NCI-H146 treated with DMSO at 0.1 percent for 48 hours (cell line): Measurements from ENCODE around the gene SLC9A9.
"Not testable (repeated sequence)": the region's sequence is repeated elsewhere in the genome, so short reads cannot be mapped to it uniquely, and the experiment has no call there.

Source experiments
- DNase-seq: peaks from one replicate; lab custom pipeline; 2025; ENCODE audit not compliant: unreplicated experiment; lab: John Stamatoyannopoulos, UW

SLC9A9 gene

DNA sequence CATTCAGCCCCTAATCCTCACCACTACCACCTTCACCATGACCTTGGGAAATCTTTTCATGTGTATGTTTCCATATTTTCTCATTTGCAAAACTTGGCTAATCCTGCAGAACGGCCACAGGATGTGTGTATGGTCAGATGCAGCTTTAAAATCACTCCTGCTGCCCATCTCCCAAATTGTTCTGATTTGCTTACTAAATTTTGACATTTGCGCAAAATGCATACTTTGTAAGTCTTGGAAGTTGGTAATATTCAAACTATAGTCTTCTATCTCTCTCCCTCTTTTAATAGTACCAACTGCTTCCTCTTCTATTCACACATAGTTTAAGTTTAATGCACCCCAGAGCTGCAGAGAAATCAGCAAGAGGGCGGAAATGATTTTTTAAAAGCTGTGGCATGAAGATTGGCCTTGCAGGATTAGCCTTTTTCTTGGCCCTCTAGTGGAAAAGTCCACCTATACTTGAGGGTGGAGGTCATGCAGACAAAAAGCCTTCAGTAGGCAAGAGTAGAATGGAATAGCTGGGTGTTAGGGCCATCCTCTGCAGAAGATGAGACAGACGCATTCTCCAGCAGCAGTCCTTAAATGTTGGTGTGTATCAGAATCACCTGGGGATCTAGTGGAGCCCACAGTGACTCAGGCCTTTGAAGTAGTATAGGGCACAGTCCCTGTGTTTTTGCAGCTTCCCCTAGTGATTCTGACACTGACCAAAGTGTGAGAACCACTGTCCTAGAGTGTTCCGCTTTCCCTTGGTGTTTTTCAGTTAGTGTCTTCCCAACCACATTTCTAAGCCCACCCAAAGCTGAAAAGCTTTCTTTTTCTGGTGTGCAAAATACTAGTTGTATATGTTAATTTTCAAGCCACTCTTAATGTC, 547.0 kb downstream of the SLC9A9 start:
- DNase-seq: no peak

GRCh38 chr3:143298886-143299535, 549.3 kb downstream of the SLC9A9 start:
- no peak for DNase-seq

DNA sequence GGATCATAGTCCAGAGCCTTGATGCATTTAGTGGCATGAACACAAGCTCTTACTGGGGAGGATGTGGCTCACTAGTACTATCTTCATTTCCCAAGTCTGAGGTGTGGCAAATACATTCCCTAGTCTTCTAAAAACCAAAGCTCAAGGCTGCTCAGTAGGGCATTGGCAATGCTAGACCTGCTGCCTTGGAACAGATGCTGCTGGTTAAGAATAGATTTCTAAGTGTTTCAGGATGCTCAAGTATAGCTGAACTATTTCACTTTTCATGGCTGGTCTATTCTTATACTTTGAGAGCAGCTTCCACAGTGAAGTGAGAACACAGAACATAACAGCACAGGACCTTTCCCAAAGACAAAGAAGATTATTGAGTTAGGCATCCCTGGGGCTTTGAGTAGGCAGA, 549.9 kb downstream of the SLC9A9 start:
- no peak for DNase-seq

GRCh38 chr3:143295201-143296080, 552.8 kb downstream of the SLC9A9 start:
- DNase-seq: no peak

DNA sequence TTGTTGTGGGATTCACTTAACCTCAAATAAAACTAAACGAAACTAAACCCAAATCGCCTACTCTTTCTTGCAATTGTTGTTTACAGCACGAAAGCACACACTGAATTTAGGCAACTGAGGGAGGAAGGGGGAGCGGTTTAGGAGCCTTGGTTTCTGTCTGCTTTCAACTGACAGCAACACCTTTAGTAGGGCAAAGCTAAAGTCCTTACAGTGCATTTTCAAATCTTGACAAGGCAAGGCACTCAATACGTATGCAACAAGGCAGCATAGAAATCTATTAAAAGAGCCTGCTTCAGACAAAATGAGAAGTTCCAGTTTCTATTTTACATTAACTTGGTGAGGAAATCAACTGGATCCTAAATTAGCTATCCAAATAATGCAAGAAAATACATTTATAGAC, 554.1 kb downstream of the SLC9A9 start:
- DNase-seq: no peak

DNA sequence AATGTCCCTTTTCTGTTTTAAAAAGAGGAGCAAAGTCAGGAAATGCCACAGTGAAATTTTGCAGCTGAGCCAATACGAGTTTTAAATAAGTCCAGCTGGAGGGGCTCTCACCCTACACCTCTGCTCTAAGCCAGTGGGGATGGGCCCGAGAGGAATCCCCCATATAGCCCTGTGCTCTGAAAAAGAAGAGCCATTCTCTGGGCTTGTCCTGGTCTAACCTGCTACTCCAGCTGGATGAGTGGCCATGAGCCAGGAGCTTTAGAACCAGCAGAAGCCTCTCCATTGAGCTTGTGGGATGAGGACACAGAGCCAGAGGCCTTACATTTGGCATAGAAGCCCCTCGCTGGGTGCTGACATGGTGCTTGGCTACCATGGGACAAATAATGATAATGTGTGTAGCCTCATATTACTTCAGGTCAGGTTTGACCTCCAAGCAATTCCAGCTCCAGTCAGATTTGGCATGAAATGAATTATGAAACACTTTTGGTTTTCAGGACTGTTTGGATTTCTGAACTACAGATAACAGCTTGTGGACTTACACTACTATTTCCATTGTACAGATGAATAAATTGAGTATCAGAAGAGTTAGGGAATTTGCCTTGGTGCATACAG, 556.3 kb downstream of the SLC9A9 start:
- DNase-seq: no peak

DNA sequence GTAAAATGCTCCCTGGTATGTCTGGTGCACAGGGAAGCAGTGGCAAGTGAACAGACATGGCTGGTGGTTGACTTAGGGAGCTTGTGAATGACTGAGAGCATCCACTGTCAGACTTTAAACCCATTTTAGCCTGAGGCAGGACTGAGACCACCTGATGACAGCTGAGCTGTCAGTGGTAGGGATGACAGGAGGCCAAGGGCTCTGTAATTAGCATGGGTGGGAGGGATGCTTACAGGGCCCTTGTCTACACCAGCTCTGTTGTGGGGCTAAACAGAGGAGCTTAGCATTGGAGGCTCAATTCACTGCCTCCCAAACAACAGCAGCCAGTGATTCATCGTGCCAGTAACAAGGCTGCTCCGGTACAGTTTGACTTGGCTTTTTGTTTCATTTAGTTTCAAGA, 559.3 kb downstream of the SLC9A9 start:
- no peak for DNase-seq

- no peak for DNase-seq
Observed at GRCh38 chr3:143287403-143287802, 560.9 kb downstream of the SLC9A9 start.

DNA sequence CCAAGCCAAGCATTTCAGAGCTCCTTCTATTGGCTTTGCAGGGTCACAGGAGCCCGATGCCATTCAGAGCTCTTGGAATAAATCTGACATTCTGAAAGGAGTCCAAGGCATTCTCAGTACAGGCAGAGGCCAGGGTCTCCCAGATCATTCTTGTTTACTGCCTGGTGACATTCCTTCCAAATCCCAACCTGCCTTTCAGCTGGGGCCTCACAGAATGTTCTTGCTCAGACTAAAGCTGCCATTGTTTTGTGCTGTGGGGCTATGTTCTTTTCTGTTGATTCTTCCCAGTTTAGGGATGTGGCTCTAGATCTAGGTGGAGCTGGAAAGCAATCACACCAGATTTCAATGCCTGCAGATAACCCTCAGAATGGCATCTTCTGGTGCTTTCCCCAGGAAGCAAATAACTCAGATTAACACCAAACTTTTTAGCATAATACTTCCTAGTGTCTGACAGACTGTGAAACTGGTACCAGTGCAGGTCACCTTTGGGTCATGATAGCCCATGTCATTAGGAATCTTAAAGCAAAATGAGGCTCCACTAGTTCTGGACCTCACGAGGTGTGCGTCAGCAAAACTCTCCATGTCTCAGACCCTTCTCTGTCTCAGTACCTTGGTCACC, 561.8 kb downstream of the SLC9A9 start:
- no peak for DNase-seq

DNA sequence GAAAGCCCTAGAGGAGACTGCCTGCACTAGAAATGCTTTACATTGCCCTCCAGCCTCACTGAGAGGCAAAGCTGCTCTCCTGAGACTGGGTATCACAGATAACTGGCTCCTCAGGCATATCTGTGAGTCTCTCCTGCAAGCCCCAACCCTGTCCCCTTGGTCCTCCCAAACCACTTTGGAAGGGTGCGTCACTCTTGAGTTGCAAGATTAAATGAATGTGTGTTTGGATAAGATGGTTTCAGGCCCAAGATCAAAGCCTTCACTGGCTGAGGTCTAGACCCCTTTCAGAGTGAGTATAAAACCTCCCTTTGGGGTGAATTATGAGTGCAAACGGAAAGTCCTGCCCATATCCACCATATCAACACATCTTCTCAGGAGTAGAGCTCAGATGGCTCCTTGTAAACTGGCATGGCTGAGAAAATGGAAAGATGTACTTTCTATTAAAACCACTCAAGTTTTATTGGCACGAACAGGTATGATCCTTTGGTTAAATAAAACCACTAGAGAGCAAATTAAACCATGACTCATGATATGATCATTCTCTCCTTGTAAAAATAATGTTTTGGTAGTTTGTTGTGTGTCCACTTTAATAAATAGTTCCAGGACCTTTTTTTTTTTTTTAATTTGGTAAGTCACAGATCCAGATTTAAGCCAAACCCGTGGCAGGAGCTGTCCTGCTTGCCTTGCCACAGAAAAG, 564.7 kb downstream of the SLC9A9 start:
- no peak for DNase-seq

DNA sequence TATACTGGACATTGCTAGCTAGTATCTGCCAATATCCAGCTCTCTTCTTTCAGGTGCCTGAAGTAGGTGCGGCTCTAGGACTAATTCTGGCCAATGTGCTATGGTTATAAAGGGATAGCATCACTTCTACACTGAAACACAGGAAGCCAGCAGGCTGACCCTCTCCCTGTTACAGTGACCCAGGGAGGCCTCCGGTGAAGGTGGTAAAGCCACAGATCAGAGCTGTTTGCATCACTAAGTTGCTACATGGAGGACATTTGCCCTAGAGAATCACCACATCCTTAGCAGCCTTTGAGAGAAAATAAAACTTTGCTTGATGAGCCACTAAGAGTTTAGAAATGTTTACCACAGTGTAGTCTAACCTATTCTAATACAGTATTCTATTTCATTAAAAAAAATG, 567.3 kb downstream of the SLC9A9 start:
- no peak for DNase-seq

DNA sequence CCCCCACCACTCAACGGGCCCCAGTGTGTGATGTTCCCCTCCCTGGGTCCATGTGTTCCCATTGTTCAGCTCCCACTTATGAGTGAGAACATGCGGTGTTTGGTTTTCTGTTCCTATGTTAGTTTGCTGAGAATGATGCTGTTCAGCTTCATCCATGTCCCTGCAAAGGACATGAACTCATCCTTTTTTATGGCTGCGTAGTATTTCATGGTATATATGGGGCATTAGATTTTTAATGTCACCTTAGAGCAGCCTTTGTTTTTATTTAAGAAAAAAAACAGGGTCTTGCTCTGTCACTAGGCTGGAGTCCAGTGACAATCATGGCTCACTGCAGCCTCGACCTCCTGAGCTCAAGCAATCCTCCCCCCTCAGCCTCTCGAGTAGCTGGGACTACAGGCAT, 568.7 kb downstream of the SLC9A9 start:
- not testable (repeated sequence) for DNase-seq

DNA sequence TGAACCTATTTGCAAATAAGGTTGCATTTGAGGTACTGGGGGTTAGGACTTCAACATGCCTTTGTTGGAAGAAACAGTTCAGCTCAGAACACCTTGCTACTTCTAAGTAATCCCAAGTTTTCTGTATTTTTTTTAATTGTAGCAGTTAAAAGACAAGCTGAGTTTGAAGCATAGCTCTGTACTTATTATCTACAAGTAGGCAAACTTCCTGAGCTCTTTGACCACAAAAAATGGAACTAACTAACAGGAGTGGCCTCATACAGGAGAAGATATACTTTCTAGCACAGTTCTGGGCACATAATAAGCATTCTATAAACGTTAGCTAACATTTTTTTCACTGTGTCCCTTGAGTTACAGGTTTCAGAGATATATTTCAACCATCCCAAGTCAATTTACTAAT, 569.5 kb downstream of the SLC9A9 start:
- no peak for DNase-seq

DNA sequence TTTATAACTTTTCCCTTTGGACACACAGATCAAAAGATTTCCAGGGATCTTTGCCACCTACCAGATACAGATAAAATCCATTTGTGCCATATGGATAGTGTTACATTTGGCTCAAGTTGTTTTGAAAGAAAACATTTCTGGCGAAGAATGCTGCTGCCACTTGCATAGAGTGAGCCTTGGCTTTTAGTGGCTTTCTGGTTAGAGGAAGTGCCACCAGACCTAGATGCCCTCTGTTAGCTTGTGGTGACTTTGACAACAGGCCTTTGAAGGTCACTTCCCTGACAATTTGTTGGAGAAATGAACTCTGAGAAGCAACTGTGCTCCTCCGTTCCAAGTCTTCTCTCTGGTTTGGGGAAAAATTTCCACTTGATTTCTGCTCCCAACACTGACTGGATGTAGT, 570.7 kb downstream of the SLC9A9 start:
- no peak for DNase-seq

DNA sequence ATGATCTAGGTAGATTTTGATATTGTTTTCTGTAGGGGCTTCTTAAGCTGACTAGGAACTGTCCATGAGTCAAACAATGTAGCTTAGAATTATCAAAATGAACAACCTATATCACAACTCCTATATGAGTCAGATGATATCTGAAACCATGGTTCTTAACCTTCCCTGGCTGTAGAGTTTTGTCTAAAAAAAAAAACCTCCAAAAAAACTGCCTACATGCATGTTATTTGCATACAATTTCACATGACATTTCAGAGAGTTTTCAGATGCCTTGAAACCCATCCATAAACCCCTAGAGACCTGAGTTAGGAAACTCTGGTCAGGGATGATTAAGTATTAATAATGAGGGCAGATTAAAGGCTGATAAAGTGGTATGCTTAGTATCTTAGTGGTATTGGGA, 571.7 kb downstream of the SLC9A9 start:
- no peak for DNase-seq

- DNase-seq: no peak
Observed at GRCh38 chr3:143273975-143274690, 574.1 kb downstream of the SLC9A9 start.

DNA sequence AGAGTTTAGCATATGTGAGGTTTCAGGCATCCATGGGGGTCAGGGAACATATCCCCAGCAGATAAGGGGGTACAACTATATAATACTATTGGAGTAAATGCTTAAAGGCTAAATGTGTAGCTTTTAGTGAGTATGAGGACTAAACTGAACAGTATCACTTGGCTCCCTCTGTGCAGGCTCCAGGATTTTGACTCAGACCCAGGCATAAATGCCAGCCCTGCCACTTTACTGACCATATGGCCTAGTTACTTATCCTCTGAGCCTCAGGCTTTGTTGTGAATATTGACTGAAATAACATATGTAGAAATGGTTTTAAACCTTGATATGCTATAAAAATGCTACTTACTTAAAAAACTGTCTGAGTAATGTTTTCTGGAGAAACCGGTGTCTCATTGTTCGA, 577.1 kb downstream of the SLC9A9 start:
- no peak for DNase-seq

DNA sequence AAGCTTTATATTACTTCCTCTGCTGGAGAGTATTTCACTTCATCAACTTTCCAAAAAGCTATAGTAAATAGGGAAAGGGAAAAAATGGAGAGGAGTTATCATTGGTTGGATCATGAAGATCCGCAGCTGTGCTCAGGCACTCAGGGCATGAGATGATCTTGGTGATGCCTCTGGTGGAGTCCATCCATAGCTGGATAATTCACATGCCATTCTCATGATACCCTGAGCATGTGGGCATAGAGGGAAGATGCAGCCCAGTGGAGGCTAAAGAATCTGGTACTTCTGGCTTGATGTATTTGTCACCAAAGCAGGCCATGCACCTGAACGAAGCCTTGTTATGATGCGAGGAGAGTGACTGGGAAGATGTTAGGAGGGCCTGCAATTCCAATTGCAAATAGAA, 578.5 kb downstream of the SLC9A9 start:
- DNase-seq: no peak

DNA sequence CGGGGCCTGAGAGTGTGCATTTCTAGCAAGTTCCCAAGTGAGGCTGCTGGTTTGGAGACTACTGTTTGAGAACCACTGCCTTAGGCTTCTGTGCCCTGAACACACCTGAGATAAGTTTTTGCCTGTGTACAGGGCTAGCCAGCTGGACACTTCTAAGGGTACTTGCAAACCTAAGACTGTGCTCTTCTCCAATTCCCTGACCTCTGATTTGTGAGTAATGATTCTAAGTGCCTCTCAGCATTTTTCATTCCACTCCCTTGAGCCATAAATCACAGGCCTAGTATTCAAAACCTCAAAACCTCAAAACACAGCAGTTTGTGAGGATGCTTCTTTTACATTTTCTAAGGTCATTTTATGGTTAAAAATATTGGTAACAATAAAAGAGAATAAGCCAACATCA, 580.3 kb downstream of the SLC9A9 start:
- no peak for DNase-seq

DNA sequence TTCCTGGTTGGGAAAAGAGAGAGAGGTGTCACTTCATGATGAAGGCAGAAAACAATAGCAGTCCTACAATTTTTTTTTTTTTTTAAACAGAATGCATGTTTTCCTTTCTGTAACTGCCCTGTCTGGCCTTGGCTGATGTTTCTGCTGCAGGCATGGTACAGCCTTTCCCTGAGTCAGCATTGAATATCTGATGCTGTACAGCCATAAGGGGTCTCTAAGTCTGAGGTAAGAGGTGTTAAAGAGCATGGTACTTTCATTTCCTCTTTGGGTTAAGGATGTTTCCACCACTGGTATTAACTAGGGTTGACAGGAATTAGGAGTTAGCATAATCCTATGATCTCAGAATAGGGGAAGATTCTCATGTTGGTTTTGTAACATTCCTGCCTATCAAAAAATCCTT, 581.3 kb downstream of the SLC9A9 start:
- DNase-seq: no peak
